K562 (cell line): Measurements from ENCODE around the gene DCAF10. TPM values are rescaled to one million over a fixed set of nuclear protein-coding genes. Genes with fewer than 3 reads are reported as not detected.

ENCODE experiments used
- BHLHE40 ChIP-seq: IDR thresholded peaks from 2 replicates; pipeline ENCODE4 v1.6.1; 2011; ENCODE audit warnings: low read length, improper control_type of control experiment
- CBX2 ChIP-seq: fragments of 200-600 bp; sonication (generic); IDR thresholded peaks from one replicate; pipeline ENCODE4 v1.6.1; 2012; ENCODE audit warnings: mild to moderate bottlenecking, low read length, inconsistent platforms; ENCODE audit not compliant: insufficient read depth, poor library complexity, severe bottlenecking
- CREBBP ChIP-seq: IDR thresholded peaks from one replicate; pipeline ENCODE4 v1.6.1; 2012; ENCODE audit warnings: low read depth, mild to moderate bottlenecking, control low read depth, inconsistent platforms, low read length
- ESRRA ChIP-seq: fragments of 450-650 bp; IDR thresholded peaks from 2 replicates; pipeline ENCODE4 v1.6.1; 2014; ENCODE audit warnings: low read depth, mild to moderate bottlenecking, moderate library complexity, borderline replicate concordance
- ETV1 ChIP-seq: fragments of 450-650 bp; conservative IDR thresholded peaks from 2 replicates; pipeline ENCODE4 v1.6.1; 2016; ENCODE audit warnings: missing genetic modification characterization, control low read depth, low read depth, missing compliant biosample characterization
- MIER1 ChIP-seq: fragments of 450-650 bp; IDR thresholded peaks from 2 replicates; pipeline ENCODE4 v1.6.1; 2016; ENCODE audit warnings: antibody characterized with exemption, mild to moderate bottlenecking, low read depth
- MXD1 ChIP-seq: fragments of 250-450 bp; sonication (Bioruptor Pico); IDR thresholded peaks from 2 replicates; pipeline ENCODE4 v1.8.0; 2021; ENCODE audit warnings: borderline replicate concordance, mild to moderate bottlenecking, moderate library complexity; ENCODE audit not compliant: poor library complexity, severe bottlenecking
- NUFIP1 ChIP-seq: fragments of 450-650 bp; IDR thresholded peaks from 2 replicates; pipeline ENCODE4 v1.6.1; 2018; ENCODE audit not compliant: partially characterized antibody
- RBFOX2 ChIP-seq: fragments of 200-400 bp; formaldehyde crosslinking; IDR thresholded peaks from 2 replicates; pipeline ENCODE4 v1.6.1; 2017; ENCODE audit warnings: low read depth, mild to moderate bottlenecking, low read length, moderate library complexity
- SMAD1 ChIP-seq: fragments of 150-350 bp; IDR thresholded peaks from 2 replicates; pipeline ENCODE4 v1.6.1; 2014; ENCODE audit warnings: low read length, low read depth; ENCODE audit not compliant: partially characterized antibody
- SMC3 ChIP-seq: conservative IDR thresholded peaks from 2 replicates; pipeline ENCODE4 v1.6.1; 2011; ENCODE audit warnings: low read depth, low read length, improper control_type of control experiment; ENCODE audit not compliant: insufficient read depth
- TOE1 ChIP-seq, 2 experiments: fragments of 450-650 bp in 1 of 2; sonication (generic) in 1 of 2; formaldehyde crosslinking in 1 of 2; IDR thresholded peaks; 2 replicates each; pipeline versions ENCODE4 v1.7.1 to v1.8.0; 2016 to 2022; ENCODE audit warnings: borderline replicate concordance in 2 of 2, mild to moderate bottlenecking in 2 of 2, antibody characterized with exemption in 1 of 2, inconsistent platforms in 1 of 2, low read depth in 1 of 2, missing genetic modification reagents in 1 of 2, moderate library complexity in 1 of 2
- TSHZ1 ChIP-seq: fragments of 250-450 bp; sonication (Bioruptor Pico); IDR thresholded peaks from 2 replicates; pipeline ENCODE4 v1.4.0; 2020; ENCODE audit warnings: mild to moderate bottlenecking, moderate library complexity
- UBTF ChIP-seq, 2 experiments: IDR thresholded peaks; 2 replicates each; pipeline ENCODE4 v1.6.1; 2012; ENCODE audit warnings: improper control_type of control experiment in 2 of 2, low read depth in 2 of 2, low read length in 2 of 2, borderline replicate concordance in 1 of 2
- ZBTB17 ChIP-seq: fragments of 450-650 bp; formaldehyde crosslinking; IDR thresholded peaks from 2 replicates; pipeline ENCODE4 v1.4.0; 2020; ENCODE audit warnings: mild to moderate bottlenecking
- ZFP91 ChIP-seq: sonication (generic); formaldehyde crosslinking; IDR thresholded peaks from 2 replicates; pipeline ENCODE4 v1.8.0; 2022; ENCODE audit warnings: mild to moderate bottlenecking, missing genetic modification reagents
- polyA plus RNA-seq, 8 experiments: library from polyadenylated mRNA; depleted of rRNA in 4 of 8; stranded (reverse) in 5 of 8; unstranded in 3 of 8; fragments of >200 nt; fragmentation: Nextera tagmentation in 2 of 8; fragmentation: Illumina TruSeq in 1 of 8; extraction: Ambion mirVana in 2 of 8; extraction: Trizol in 1 of 8; gene quantifications; 2 replicates each; pipeline versions ENCODE4 v1.2.1 to v1.2.3, GENCODE V29; 2011 to 2014; ENCODE audit warnings: inconsistent platforms in 1 of 8, missing spikeins in 1 of 8
- total RNA-seq, 7 experiments: library from RNA; depleted of rRNA in 6 of 7; stranded (reverse); fragments of >200 nt in 6 of 7; fragmentation: Illumina TruSeq in 2 of 7; extraction: Trizol in 2 of 7; gene quantifications; 2 replicates each; pipeline versions ENCODE4 v1.2.1 to v1.2.3, GENCODE V29; 2011 to 2021; ENCODE audit warnings: low replicate concordance in 1 of 7

Gene DCAF10
- total and polyA plus RNA-seq, 9 of the 15 experiments (the other 6 are each of a cell fraction or from before 2014, with no cell fraction given), result 6.8 to 40.1 (median 16.9) TPM

GRCh38 chr9:37784616-37785483, 15.7 kb upstream of the DCAF10 start, which contains the start of gene EXOSC3 (continued):
- peak; percentile 38 for TF ChIP-seq MXD1 (CRISPR knock-in tag)
- no peak for TF ChIP-seq NUFIP1
- peak; percentile 28; the same call in 1 of the 2 replicates for TF ChIP-seq SMC3
- peak; percentile 92 for TF ChIP-seq ETV1 (tag)
- peak; percentile 59; the same call in 1 of the 2 replicates for TF ChIP-seq ESRRA
- TF ChIP-seq TOE1 (IDR thresholded peaks at IDR 0.05; ENCODE audit: borderline replicate concordance), result peak; percentile 34; the same call in 1 of the 2 replicates
- TF ChIP-seq TOE1 (CRISPR knock-in tag; IDR thresholded peaks at IDR 0.05; ENCODE audit: borderline replicate concordance, low read depth), result no peak; the same call in 1 of the 2 replicates
- peak; percentile 53; the same call in 1 of the 2 replicates for TF ChIP-seq ZFP91 (CRISPR knock-in tag)
- peak; percentile 96 to 98 for TF ChIP-seq UBTF (IDR thresholded peaks at IDR 0.05; ENCODE audit: borderline replicate concordance in 1 of 2, low read depth in 2 of 2, low read length in 2 of 2)
- TF ChIP-seq MIER1, result peak; percentile 91
- no peak for TF ChIP-seq CBX2
- TF ChIP-seq CREBBP, result no peak
- peak; percentile 99 for TF ChIP-seq RBFOX2
- TF ChIP-seq TSHZ1 (CRISPR knock-in tag), result no peak
- TF ChIP-seq ZBTB17 (CRISPR knock-in tag), result peak; percentile 61; the same call in 1 of the 2 replicates
- TF ChIP-seq BHLHE40, result peak; percentile 21; the same call in 1 of the 2 replicates
- peak; percentile 63 for TF ChIP-seq SMAD1
